Activated CD8-positive, alpha-beta T cell treated with anti-CD3 and anti-CD28 coated beads for 36 hours (primary cell): ENCODE data around the gene HEXIM1. TPM values are rescaled to one million over a fixed set of nuclear protein-coding genes. Genes with fewer than 3 reads are reported as not detected.
A peak's percentile ranks its signal among the peaks of the same experiment; 100 is the strongest.

Experiments used
- ATAC-seq: fragments of 200-7000 bp; cut with Tn5 transposase; one replicate; pipeline ENCODE4 v1.10.0; 2021; ENCODE audit warnings: mild to moderate bottlenecking, moderate library complexity
- CTCF ChIA-PET: fragments of 350-600 bp; sonication (Branson Sonifier 250); formaldehyde crosslinking; loops from one replicate; lab custom pipeline; 2021; ENCODE audit warnings: antibody characterized with exemption; lab: Charles Lee
- POLR2A ChIA-PET: fragments of 350-600 bp; sonication (Branson Sonifier 250); formaldehyde crosslinking; loops from one replicate; lab custom pipeline; 2021; ENCODE audit warnings: antibody characterized with exemption; lab: Charles Lee
- DNase-seq: peaks from one replicate; pipeline ENCODE4 v3.0.0-alpha.2; 2020
- H3K27ac Mint-ChIP-seq: one replicate; pipeline ENCODE4 v1.8.0; 2021; ENCODE audit warnings: mild to moderate bottlenecking, mixed read lengths
- H3K27me3 Mint-ChIP-seq: one replicate; pipeline ENCODE4 v1.8.0; 2021; ENCODE audit warnings: mixed read lengths
- H3K36me3 Mint-ChIP-seq: one replicate; pipeline ENCODE4 v1.8.0; 2021; ENCODE audit warnings: low read depth, mixed read lengths
- H3K4me1 Mint-ChIP-seq: one replicate; pipeline ENCODE4 v1.8.0; 2021; ENCODE audit warnings: low read depth, mixed read lengths
- H3K4me3 Mint-ChIP-seq: one replicate; pipeline ENCODE4 v1.8.0; 2021; ENCODE audit warnings: mild to moderate bottlenecking, moderate library complexity, mixed read lengths
- H3K9me3 Mint-ChIP-seq: one replicate; pipeline ENCODE4 v1.8.0; 2021; ENCODE audit warnings: mixed read lengths
- CTCF ChIP-seq: fragments of 200-600 bp; IDR thresholded peaks from one replicate; pipeline ENCODE4 v1.8.0; 2022; ENCODE audit warnings: antibody characterized with exemption, mild to moderate bottlenecking
- intact Hi-C: fragments of 100-400 bp; cut with micrococcal nuclease; formaldehyde crosslinking; loops from one replicate; pipeline ENCODE4 v1.10.0; 2022
- total RNA-seq, 2 experiments: library from RNA; stranded (reverse); gene quantifications; one replicate each; pipeline ENCODE4 v1.2.3, GENCODE V29; 2021

The HEXIM1 gene
- total RNA-seq, 2 experiments from 2014 or later, result 22.6 to 23.5 TPM

DNA sequence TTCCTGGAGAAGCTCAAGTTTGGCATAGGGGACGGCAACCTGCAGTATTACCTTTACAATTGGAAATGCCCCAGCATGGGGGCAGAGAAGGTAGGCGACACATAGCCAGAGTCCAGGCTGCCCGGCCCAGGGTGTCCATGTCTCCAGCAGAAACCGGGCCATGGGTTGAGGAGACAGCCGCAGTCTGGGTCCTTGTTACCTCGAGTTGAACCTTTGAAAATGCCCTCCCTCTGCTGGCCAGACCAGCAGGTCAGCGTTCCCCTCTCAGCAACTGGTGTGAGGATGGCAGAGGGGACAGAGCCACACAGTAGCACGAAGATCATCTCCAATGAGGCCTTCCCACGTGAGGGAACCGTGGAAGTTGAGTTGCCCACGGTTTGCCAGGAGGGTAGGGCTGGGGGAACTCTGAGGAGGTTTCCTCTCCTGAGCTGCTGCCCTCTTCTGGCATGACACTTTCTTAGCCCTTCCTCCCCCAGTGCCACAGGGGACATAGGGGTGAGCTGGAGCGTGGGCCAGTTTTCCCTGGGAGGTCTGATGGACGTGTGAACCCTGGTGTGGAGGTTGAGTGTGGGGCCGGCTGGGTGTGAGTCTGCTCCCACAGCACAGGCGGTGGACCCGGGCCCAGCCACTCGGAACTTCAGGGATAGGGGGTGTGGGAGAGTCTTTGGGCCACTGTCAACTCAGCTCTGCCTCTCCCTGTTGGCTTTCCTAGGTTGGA is 43.2 kb upstream of the HEXIM1 start:
- no peaks in the 10 kb centered on the region for H3K9me3 Mint-ChIP-seq
- no peaks in the 10 kb centered on the region for H3K4me1 Mint-ChIP-seq
- intact Hi-C loops, result no loop called here
- no peak overlapping the region for H3K27ac Mint-ChIP-seq
- H3K27me3 Mint-ChIP-seq, result no peaks in the 10 kb centered on the region
- DNase-seq, result no peak
- ChIA-PET POLR2A (interaction anchor here (1.3 kb wide), 1 partner anchor 11 kb away, joined by 4 read pairs; no protein-coding TSS in a partner anchor), CTCF (interaction anchor here (1.0 to 2.1 kb wide), 2 partner anchors 9 to 30 kb away, joined by 3 to 8 read pairs; partner anchors contain the start of gene ACBD4)
- H3K4me3 Mint-ChIP-seq, result no peak overlapping the region
- H3K36me3 Mint-ChIP-seq, result peaks cover 35% of the 10 kb centered on the region
- no peak for TF ChIP-seq CTCF
- no peak for ATAC-seq

GRCh38 chr17:45106096-45106495 is 42.2 kb upstream of the HEXIM1 start:
- no peaks in the 10 kb centered on the region for H3K4me1 Mint-ChIP-seq

DNA sequence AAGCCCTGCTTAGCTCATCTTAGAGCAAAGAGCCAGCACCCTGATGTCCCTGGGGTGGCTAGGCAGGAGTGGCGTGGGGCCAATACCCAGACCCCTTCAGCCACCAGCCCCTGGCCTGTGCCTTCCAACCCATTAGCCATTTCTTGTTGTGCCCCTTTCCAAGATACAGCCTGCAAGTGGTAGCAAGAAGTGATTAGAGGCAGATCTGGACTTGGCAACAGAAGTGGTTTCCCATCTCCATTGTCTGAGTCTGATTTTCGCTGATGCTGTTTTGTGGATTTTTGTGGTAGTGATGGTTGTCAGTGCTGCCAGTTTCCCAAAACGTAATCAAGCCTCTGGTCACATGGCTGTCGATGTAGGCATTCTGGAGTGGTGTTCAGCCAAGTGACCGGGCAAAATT is 41.7 kb upstream of the HEXIM1 start:
- intact Hi-C loops, result no loop called here
- Mint-ChIP-seq H3K27me3 (no peaks in the 10 kb centered on the region), H3K27ac (no peak overlapping the region), H3K9me3 (no peaks in the 10 kb centered on the region), H3K36me3 (peaks cover 34% of the 10 kb centered on the region), H3K4me3 (no peak overlapping the region), H3K4me1 (no peaks in the 10 kb centered on the region)
- DNase-seq, result no peak
- ATAC-seq, result no peak
- no peak for TF ChIP-seq CTCF
- POLR2A ChIA-PET, result no interaction called here
- CTCF ChIA-PET, result no interaction called here

More at GRCh38 chr17:45106096-45106495, 42.2 kb upstream of the HEXIM1 start:
- ChIA-PET POLR2A (no interaction called here), CTCF (interaction anchor here (1.0 kb wide), 1 partner anchor 10 kb away, joined by 3 read pairs; no protein-coding TSS in a partner anchor)
- Mint-ChIP-seq H3K27me3 (no peaks in the 10 kb centered on the region), H3K9me3 (no peaks in the 10 kb centered on the region), H3K36me3 (peaks cover 35% of the 10 kb centered on the region), H3K4me3 (no peak overlapping the region), H3K27ac (peak overlapping the region; percentile 20)
- ATAC-seq (no peak), DNase-seq (no peak)
- TF ChIP-seq CTCF, result no peak
- intact Hi-C loops, result no loop called here

- no peak for DNase-seq
- H3K36me3 Mint-ChIP-seq, result peaks cover 26% of the 10 kb centered on the region
- H3K4me3 Mint-ChIP-seq, result no peak overlapping the region
- no peak overlapping the region for H3K27ac Mint-ChIP-seq
- TF ChIP-seq CTCF, result no peak
- H3K27me3 Mint-ChIP-seq, result no peaks in the 10 kb centered on the region
- ATAC-seq, result no peak
- intact Hi-C loops, result no loop called here
- CTCF ChIA-PET, result interaction anchor here (1.8 kb wide), 1 partner anchor 8 kb away, joined by 7 read pairs; no protein-coding TSS in a partner anchor
- POLR2A ChIA-PET, result interaction anchor here (0.5 kb wide), 1 partner anchor 53 kb away, joined by 3 read pairs; no protein-coding TSS in a partner anchor
- H3K9me3 Mint-ChIP-seq, result no peaks in the 10 kb centered on the region
- H3K4me1 Mint-ChIP-seq, result no peaks in the 10 kb centered on the region
Observed at GRCh38 chr17:45107293-45108010, 40.8 kb upstream of the HEXIM1 start.
